ENCODE measurements around the gene TGIF2. TPM values are rescaled to one million over a fixed set of nuclear protein-coding genes. Genes with fewer than 3 reads are reported as not detected.
"Not testable (repeated sequence)": the region's sequence is repeated elsewhere in the genome, so short reads cannot be mapped to it uniquely, and the experiment has no call there.

The TGIF2 gene
- total RNA-seq, 1 donor from 2014 or later, result 10.1 TPM

GRCh38 chr20:36606158-36607066 is 33.0 kb downstream of the TGIF2 start:
- Mint-ChIP-seq H3K4me1 (ENCODE audit: low read depth, unreplicated experiment) (peaks cover 2% of the 10 kb centered on the region), H3K9me3 (ENCODE audit: unreplicated experiment) (peaks cover 4% of the 10 kb centered on the region), H3K4me3 (ENCODE audit: unreplicated experiment) (peak overlapping the region; percentile 99), H3K27me3 (ENCODE audit: unreplicated experiment) (peaks cover 6% of the 10 kb centered on the region), H3K27ac (ENCODE audit: unreplicated experiment) (peak overlapping the region; percentile 85), H3K36me3 (ENCODE audit: unreplicated experiment) (no peaks in the 10 kb centered on the region)
- DNase-seq, result no peak
- TF ChIP-seq, protein P1, sequence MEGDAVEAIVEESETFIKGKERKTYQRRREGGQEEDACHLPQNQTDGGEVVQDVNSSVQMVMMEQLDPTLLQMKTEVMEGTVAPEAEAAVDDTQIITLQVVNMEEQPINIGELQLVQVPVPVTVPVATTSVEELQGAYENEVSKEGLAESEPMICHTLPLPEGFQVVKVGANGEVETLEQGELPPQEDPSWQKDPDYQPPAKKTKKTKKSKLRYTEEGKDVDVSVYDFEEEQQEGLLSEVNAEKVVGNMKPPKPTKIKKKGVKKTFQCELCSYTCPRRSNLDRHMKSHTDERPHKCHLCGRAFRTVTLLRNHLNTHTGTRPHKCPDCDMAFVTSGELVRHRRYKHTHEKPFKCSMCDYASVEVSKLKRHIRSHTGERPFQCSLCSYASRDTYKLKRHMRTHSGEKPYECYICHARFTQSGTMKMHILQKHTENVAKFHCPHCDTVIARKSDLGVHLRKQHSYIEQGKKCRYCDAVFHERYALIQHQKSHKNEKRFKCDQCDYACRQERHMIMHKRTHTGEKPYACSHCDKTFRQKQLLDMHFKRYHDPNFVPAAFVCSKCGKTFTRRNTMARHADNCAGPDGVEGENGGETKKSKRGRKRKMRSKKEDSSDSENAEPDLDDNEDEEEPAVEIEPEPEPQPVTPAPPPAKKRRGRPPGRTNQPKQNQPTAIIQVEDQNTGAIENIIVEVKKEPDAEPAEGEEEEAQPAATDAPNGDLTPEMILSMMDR (IDR thresholded peaks at IDR 0.05; ENCODE audit: partially characterized antibody, unreplicated experiment), result no peak

- peaks cover 2% of the 10 kb centered on the region for H3K27me3 Mint-ChIP-seq (ENCODE audit: unreplicated experiment)
- no peak overlapping the region for H3K27ac Mint-ChIP-seq (ENCODE audit: unreplicated experiment)
- peaks cover 2% of the 10 kb centered on the region for H3K9me3 Mint-ChIP-seq (ENCODE audit: unreplicated experiment)
- H3K36me3 Mint-ChIP-seq (ENCODE audit: unreplicated experiment), result no peaks in the 10 kb centered on the region
- H3K4me3 Mint-ChIP-seq (ENCODE audit: unreplicated experiment), result peak overlapping the region; percentile 38
- H3K4me1 Mint-ChIP-seq (ENCODE audit: low read depth, unreplicated experiment), result peaks cover 2% of the 10 kb centered on the region
- TF ChIP-seq, protein P1 (IDR thresholded peaks at IDR 0.05; ENCODE audit: partially characterized antibody, unreplicated experiment), result no peak
- DNase-seq, result no peak
These were observed 34.4 kb downstream of the TGIF2 start for GRCh38 chr20:36607586-36608387.

DNA sequence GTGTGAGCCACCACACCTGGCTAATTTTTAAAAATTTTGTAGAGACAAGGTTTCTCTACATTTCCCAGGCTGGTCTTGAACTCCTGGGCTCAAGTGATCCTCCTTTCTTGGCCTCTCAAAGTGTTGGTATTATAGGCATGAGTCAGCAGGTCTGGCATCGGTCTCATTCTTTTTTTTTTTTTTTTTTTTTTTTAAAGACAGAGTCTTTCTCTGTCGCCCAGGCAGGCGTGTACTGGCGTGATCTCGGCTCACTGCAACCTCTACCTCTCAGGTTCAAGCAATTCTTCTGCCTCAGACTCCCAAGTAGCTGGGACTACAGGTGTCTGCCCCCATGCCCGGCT is 35.0 kb downstream of the TGIF2 start:
- not testable (repeated sequence) for H3K9me3 Mint-ChIP-seq (ENCODE audit: unreplicated experiment); H3K4me1 Mint-ChIP-seq (ENCODE audit: low read depth, unreplicated experiment); H3K27ac Mint-ChIP-seq (ENCODE audit: unreplicated experiment); DNase-seq; H3K4me3 Mint-ChIP-seq (ENCODE audit: unreplicated experiment); H3K27me3 Mint-ChIP-seq (ENCODE audit: unreplicated experiment); H3K36me3 Mint-ChIP-seq (ENCODE audit: unreplicated experiment)

- H3K9me3 Mint-ChIP-seq (ENCODE audit: unreplicated experiment), result no peaks in the 10 kb centered on the region
- no peaks in the 10 kb centered on the region for H3K27me3 Mint-ChIP-seq (ENCODE audit: unreplicated experiment)
- DNase-seq, result no peak
- no peaks in the 10 kb centered on the region for H3K36me3 Mint-ChIP-seq (ENCODE audit: unreplicated experiment)
- H3K27ac Mint-ChIP-seq (ENCODE audit: unreplicated experiment), result no peak overlapping the region
- TF ChIP-seq, protein P1 (IDR thresholded peaks at IDR 0.05; ENCODE audit: partially characterized antibody, unreplicated experiment), result no peak
- no peak overlapping the region for H3K4me3 Mint-ChIP-seq (ENCODE audit: unreplicated experiment)
- H3K4me1 Mint-ChIP-seq (ENCODE audit: low read depth, unreplicated experiment), result no peaks in the 10 kb centered on the region
These were observed 38.2 kb downstream of the TGIF2 start for GRCh38 chr20:36611625-36612024.

DNA sequence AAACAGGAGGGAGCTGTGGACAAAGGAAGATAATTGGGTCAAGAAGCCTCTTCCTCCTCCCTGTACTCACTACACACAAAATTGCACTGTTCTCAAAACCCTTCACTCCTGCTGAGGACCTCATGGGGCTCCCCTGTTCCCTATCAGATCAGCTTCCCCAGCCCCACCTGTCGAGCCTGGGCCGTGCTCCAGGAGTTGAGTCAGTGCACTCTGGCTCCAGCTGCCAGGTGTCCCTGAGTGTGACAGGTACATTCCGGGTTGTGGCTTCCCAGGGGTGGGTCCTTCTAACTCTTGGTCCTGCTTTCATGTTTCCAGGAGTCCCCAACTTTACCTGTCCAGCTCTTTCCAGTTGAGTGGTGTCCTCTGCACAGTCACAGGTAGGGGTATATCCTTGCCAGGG is 40.6 kb downstream of the TGIF2 start:
- no peaks in the 10 kb centered on the region for H3K27me3 Mint-ChIP-seq (ENCODE audit: unreplicated experiment)
- DNase-seq, result no peak
- no peak overlapping the region for H3K27ac Mint-ChIP-seq (ENCODE audit: unreplicated experiment)
- H3K9me3 Mint-ChIP-seq (ENCODE audit: unreplicated experiment), result no peaks in the 10 kb centered on the region
- TF ChIP-seq, protein P1 (IDR thresholded peaks at IDR 0.05; ENCODE audit: partially characterized antibody, unreplicated experiment), result no peak
- no peaks in the 10 kb centered on the region for H3K36me3 Mint-ChIP-seq (ENCODE audit: unreplicated experiment)
- no peaks in the 10 kb centered on the region for H3K4me1 Mint-ChIP-seq (ENCODE audit: low read depth, unreplicated experiment)
- no peak overlapping the region for H3K4me3 Mint-ChIP-seq (ENCODE audit: unreplicated experiment)

Data from glutamatergic neuron (in vitro differentiated cells).